Liver (tissue), 3 donors: ENCODE results near the gene ZFYVE28.

Experiments
- EGR1 ChIP-seq, 2 donors: IDR thresholded peaks; 2 replicates each; pipeline ENCODE4 v1.6.1; 2016 to 2018; ENCODE audit warnings: antibody characterized with exemption in 2 of 2, low read depth in 2 of 2
- RAD21 ChIP-seq, 2 donors: IDR thresholded peaks; 2 replicates each; pipeline ENCODE4 v1.6.1; 2016; ENCODE audit warnings: antibody characterized with exemption in 2 of 2, mild to moderate bottlenecking in 2 of 2
- TAF1 ChIP-seq: conservative IDR thresholded peaks from 2 replicates; pipeline ENCODE4 v1.6.1; 2016; ENCODE audit warnings: antibody characterized with exemption, mild to moderate bottlenecking
- TF ChIP-seq, protein P1 (sequence below): fragments of 150-350 bp; IDR thresholded peaks from 2 replicates; pipeline ENCODE4 v1.5.1; 2017; ENCODE audit warnings: improper control_type of control experiment, low read depth, low read length; ENCODE audit not compliant: missing input control
- donor health status: healthy.
- donor health status: healthy.

DNA sequence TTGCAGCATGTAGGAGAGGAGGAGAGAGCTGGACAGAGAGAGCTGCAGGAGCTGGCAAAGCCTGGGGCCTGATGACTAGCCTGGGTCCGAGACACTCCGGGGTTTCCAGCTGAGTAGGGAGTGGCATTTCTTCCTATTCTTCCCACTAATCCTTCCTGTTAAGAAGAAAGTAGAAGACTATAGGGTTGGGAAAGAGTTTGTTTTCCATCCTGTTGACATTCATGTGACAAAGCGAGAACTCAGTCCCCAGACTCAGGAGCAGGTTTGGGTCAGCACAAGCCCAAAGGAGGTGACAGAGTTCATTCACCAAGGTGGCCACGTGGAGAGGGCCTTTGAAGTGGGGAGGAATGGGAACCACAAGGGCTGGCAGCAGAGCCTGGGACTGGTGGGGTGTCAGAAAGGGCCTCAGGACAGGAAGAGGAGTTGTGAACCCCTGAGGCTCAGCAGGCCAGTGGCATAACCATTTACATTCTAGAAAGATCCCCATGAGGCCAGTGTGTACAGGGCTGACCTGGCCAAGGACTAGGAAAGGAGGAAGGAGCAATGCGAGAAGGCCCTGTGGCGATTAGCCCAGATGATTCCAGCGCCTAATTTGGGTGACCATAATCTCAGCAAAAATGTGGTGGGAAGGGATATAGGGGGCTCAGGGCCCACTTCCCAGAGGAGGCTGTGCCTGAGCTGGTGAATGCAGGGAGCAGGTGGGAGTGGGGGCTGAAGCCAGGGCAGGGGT lies 173.2 kb downstream of the ZFYVE28 start:
- TF ChIP-seq, protein P1, sequence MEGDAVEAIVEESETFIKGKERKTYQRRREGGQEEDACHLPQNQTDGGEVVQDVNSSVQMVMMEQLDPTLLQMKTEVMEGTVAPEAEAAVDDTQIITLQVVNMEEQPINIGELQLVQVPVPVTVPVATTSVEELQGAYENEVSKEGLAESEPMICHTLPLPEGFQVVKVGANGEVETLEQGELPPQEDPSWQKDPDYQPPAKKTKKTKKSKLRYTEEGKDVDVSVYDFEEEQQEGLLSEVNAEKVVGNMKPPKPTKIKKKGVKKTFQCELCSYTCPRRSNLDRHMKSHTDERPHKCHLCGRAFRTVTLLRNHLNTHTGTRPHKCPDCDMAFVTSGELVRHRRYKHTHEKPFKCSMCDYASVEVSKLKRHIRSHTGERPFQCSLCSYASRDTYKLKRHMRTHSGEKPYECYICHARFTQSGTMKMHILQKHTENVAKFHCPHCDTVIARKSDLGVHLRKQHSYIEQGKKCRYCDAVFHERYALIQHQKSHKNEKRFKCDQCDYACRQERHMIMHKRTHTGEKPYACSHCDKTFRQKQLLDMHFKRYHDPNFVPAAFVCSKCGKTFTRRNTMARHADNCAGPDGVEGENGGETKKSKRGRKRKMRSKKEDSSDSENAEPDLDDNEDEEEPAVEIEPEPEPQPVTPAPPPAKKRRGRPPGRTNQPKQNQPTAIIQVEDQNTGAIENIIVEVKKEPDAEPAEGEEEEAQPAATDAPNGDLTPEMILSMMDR = no peak
- TF ChIP-seq RAD21 (IDR thresholded peaks at IDR 0.05) (no peak), TAF1 (no peak), EGR1 (IDR thresholded peaks at IDR 0.05; ENCODE audit: low read depth in 2 of 2) (no peak)
